ENCODE data around the gene C19orf25.
"Not testable (repeated sequence)": the region's sequence is repeated elsewhere in the genome, so short reads cannot be mapped to it uniquely, and the experiment has no call there.

Gene C19orf25

DNA sequence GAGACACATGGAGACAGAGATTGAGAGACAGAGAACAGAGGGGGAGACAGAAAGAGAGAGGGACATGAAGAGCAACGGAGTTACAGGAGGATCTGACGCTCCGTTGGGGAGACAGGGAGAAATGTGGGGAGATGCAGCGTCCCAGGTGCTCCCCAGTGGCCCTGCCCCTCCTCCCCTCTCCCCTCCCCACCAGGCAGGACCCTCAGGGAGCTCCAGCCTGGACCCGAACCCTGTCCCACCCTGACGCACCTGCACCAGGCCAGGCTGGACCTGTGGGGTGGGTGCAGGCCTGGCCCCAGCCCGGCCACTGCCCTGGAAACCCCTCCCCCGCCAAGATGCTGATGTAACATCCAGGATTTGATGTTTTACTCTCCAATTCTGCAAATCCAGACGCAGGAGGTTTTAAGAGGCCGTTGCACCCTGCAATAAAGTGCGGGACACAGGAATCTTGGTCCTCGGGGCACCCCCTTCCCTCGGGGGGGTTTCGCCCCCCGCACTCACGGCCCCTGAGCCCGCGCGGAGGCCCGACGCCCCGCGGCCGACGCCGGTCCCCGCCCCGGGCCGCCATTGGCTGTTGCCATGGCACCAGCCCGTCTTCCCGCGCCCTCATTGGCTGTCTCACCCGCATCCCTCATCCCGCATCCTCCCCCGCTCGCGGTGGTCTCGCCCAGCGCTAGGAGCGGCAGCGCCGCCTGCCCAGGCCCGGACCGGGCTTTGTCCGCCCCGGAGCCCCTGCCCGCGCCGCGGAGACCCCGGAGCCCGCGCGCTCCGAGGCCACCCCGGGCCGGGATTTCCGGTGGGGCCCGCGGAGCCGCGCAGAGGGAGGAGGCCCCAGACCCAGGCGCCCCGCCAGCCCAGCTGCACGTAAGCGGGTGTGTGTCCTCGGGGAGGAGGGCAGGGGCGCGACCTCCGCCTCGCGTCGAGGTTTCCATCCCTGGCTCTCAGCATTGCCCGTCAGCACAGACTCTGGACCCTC is 29.3 kb downstream of the C19orf25 start, which contains the start of gene APC2:
Gene APC2 (plus strand): TSS at position 655 of the 976 bp plus-strand sequence. CDS start 2,881 bp downstream, outside the sequence.
- no peak for DNase-seq (ENCODE audit: low spot score)

- no peak for DNase-seq (ENCODE audit: low spot score)
Observed at GRCh38 chr19:1447944-1448343, 31.1 kb downstream of the C19orf25 start.

DNA sequence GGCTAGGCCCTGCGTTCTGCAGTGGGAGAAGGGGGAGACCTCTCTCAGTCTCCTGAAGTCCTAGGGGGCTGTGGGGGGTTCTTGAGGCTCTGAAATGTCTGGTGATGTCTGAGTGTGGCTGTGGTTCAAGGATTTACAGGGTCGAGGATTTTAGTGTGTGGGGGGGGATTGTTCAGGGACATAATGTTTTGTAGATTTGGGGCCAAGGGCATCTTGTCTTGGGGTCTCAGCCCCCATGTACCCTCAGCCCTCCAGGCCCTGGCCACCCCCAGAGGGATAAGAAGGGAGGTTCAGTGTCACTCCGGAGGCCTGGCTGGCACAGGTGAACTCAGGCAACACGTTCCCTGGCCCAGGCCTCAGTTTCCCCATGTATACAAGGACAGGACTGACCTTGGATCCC is 31.5 kb downstream of the C19orf25 start:
- no peak for DNase-seq (ENCODE audit: low spot score)

GRCh38 chr19:1446713-1447481 is 32.1 kb downstream of the C19orf25 start:
- no peak for DNase-seq (ENCODE audit: low spot score)

DNA sequence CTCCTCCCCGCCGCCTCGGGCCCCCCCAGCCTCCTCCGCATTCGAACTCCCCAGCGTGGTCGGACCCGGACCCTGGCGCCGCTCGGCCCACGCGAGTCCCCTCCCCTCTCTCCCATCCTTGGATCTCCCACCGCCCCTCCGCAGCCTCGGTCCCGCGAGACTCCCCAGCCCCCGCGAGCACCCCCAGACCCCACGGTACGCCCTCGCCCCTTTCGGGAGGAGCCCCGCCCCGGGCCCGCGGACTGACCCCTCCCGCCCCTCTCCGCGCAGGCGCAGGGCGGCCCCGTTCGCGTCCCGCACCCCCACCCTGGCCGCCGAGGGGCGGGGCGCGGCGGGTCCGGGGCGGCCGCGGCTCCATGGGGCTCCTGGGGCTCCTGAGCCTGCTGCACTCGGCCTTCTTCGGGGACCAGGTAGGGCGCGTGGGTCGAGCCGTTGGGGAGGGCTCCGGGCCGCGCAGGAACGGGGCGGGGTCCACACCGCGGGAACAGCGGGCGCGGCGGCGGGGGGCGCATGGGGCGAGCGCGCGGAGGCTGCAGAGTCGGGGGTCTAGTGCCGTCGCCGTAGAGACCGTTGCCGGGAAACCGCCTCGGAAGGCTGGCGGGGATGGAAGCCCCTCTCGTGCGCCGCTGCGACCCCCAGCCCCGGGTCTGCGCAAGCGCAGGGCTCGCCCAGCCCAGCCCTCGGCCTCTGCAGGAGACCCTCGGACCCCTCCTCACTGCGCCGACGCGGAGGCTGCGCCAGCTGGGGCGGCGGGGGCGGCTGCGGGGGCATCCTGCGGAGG is 32.9 kb downstream of the C19orf25 start:
- no peak for DNase-seq (ENCODE audit: low spot score)

GRCh38 chr19:1445185-1445931 is 33.7 kb downstream of the C19orf25 start:
- peak; percentile 82 for DNase-seq (ENCODE audit: low spot score)

- DNase-seq (ENCODE audit: low spot score): no peak
Observed at GRCh38 chr19:1441677-1442438, 37.2 kb downstream of the C19orf25 start.

- DNase-seq (ENCODE audit: low spot score): no peak
Observed at GRCh38 chr19:1441022-1441426, 38.0 kb downstream of the C19orf25 start.

- no peak for DNase-seq (ENCODE audit: low spot score)
Observed at GRCh38 chr19:1440418-1440801, 38.6 kb downstream of the C19orf25 start.

- DNase-seq (ENCODE audit: low spot score): not testable (repeated sequence)
Observed at GRCh38 chr19:1439525-1440417, 39.2 kb downstream of the C19orf25 start.

DNA sequence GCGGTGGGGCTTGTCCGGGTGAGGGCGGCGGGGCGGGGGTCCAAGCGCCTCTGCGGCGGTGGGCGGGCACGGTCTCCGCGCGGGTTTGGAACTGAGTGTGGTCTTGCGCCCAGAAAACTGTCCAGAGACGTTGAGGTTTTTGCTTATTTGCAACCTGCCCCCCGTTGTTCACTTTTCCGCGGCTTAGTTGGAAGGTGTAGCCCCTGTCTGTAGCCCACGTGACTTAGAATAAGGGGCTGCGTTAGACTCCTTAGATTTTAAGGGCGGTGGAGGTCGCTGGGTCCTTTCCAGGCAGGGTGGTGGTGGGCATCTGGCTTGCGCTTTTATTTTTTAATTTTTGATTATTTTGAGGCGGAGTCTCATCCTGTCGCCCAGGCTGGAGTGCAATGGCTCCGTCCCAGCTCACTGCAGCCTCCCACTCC is 40.1 kb downstream of the C19orf25 start:
- DNase-seq (ENCODE audit: low spot score): no peak

DNA sequence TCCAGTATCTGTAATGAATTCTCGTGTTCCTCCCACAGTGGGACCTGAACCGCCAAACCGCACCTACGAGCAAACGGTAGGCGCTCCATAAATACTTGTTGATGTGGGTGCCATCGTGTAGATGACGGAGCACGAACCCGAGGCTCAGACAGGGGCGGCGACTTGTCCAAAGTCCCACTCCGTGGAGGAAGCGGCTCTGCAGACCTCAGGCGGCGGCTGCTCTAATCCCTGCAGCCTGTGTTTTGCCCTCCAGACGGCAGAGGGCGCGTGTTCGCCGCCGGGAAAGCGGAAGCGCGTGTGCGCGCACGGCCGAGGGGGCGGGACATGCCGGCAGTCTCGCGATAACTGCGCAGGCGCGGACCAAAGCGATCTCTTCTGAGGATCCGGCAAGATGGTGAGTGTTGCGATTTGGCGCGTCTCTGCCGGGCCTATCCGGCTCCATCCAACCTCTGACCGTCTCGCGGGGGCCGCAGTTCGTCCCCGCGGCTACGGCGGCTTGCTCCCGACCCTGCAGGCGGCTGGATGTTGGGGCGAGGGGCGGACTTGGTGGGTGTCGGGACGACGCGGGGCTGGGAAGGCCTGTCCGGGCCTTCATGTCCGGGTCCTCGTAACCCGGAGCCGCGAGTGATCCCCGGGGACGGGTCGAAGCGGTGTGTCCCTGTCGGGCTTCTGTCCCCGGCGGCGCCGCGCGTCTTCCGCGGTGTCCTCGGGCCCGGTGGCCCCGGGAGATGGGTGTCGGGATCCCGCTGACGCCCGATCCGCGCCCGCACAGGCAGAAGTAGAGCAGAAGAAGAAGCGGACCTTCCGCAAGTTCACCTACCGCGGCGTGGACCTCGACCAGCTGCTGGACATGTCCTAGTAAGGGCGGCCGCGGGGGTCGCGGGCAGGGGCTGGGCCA is 40.7 kb downstream of the C19orf25 start, which contains the start of gene RPS15:
Gene RPS15 (plus strand): TSS at position 362 of the 898 bp plus-strand sequence. CDS start 30 bp downstream, at position 392.
- DNase-seq (ENCODE audit: low spot score): peak; percentile 97

DNA sequence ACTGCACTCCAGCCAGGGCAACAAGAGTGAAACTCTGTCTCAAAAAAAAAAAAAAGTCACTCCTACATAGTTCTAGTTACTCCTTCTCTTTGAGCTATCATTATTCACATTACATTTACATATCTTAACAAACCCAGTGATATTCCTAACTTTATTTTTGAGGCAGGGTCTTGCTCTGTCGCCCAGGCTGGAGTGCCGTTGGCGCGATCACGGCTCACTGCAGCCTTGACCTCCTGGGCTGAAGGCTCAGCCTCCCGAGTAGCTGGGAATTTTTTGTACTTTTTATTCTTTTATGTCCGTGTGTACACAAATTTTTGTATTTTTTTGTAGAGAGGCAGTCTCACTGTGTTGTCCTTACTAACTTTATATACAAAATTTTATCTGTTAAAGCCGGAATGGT is 41.4 kb downstream of the C19orf25 start:
- DNase-seq (ENCODE audit: low spot score): no peak

GRCh38 chr19:1435378-1435989 is 43.5 kb downstream of the C19orf25 start:
- DNase-seq (ENCODE audit: low spot score): no peak

- no peak for DNase-seq (ENCODE audit: low spot score)
Observed at GRCh38 chr19:1434577-1435060, 44.4 kb downstream of the C19orf25 start.

DNA sequence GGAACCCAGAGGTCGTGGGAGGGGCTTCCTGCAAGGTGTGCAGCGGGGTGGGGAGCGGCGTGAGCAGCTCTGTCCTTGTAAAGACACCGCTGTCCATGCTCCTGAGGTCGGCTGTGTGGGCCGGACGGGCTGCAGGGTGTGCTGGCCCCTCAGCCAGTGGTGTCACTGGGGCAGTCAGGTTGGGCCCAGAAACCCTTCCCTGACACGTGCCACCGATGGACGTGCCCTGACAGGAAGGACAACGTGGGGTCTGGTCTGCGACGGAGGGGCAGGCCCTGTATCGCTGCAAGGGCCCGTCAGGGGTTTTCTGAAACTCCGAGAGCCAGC is 45.0 kb downstream of the C19orf25 start:
- no peak for DNase-seq (ENCODE audit: low spot score)

DNA sequence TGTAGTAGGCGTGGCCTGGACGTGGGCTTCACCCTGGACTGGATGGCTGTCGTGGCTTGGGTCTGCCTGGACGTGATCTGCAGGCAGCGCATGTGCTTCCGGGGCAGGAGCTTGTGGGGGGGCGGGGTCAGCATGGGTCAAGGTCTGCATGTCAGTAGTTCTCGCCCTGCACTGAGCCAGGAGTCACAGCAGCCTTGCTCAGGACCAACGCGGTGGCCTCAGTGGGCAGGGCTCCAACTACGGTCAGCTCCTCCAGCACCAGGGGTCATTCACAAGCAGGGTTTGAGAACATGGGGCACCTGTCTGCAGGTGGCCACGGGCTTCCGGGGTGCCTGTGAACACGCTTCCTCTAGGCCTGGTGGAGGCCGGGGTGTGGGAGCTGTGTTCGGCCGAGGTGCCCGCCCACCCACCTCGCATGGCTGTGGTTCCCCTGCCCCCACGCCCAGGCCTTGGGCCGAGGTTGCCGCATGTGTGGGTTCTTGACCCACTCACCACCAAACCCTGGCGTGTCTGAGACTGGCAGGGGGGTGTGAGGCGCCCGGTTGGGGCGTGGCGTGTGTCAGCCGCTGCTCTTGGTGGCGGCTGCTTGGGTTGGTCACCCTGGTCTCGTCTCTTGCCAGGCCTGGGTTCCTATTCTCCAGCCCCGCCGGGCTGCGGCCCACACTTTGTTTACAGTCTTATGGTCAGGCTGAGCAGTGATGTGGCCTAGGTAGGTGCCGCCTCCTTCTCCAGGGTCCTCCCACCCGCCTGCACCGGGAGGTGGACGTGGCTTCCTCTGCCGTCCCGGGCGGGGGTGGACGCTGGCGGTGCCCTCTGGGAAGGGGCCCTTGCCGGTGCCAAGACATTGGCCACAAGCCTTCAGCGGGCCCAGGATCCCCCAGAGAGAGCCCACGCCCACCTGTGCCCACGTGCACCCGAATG is 45.6 kb downstream of the C19orf25 start:
- no peak for DNase-seq (ENCODE audit: low spot score)

Data from activated CD4-positive, alpha-beta T cell treated with anti-CD3 and anti-CD28 coated beads, Interleukin-2, Interleukin-4, amounts not matched to agents 100 ng/mL and 50 ng/mL, durations not matched to agents 16 hours and 8 hours (primary cell).